ENCODE data around the gene KBTBD13.
"Not testable (repeated sequence)": the region's sequence is repeated elsewhere in the genome, so short reads cannot be mapped to it uniquely, and the experiment has no call there.

The KBTBD13 gene

DNA sequence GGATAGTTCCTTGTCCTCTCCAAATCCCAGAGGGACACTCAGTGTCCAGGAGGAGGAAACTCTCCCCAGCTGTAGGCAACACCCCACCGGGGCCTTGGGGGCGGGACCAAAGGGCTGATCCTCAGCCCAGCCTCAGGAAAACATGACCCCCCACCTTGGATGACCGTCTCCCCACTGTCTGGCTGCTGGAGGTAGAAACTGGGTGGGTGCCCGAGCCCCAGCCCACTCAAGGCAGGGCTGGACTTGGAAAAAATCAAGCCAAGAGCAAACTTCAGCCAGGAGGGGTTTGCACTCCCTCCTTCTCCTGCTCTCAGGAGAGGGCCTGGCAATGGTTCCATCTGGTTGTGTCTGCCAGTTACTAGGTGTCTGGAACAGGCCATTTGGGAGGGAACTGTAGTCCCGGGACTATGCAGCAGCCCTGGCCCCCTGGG is 5.2 kb upstream of the KBTBD13 start:
- 77% methylated on average over 5 of the region's 5 CpGs for WGBS
- no peak overlapping the region for H3K9ac ChIP-seq (ENCODE audit: low read depth, low read length)
- no peak overlapping the region for H3K4me3 ChIP-seq (ENCODE audit: low read length)
- H3K9me3 ChIP-seq (ENCODE audit: insufficient read depth, low read depth, low read length): no peaks in the 10 kb centered on the region
- H3K27me3 ChIP-seq (ENCODE audit: insufficient read depth, low read length): no peaks in the 10 kb centered on the region
- H3K36me3 ChIP-seq (ENCODE audit: insufficient read depth, low read length): no peaks in the 10 kb centered on the region
- H3K4me1 ChIP-seq (ENCODE audit: insufficient read depth, low read length): peaks cover 21% of the 10 kb centered on the region
- no peak overlapping the region for H3K27ac ChIP-seq (ENCODE audit: low read depth, low read length)

DNA sequence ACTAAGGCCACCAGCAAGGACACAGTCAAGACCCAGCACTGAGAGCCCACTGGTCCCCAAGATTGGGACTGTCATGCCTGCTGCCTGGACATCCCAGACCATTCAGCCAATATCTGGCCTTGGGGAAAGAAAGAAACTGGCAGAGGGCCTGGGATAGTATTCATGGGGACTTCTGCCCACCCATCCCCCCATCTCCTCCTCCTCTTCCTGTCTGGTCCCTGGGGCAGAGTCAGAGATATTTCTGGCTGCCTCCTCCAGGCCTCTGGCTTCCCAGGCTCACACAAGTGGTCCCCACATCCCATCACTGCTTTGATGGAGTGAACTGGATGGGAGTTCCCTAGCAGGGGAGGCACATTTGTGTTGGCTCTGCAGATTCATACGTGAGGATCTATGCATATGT is 4.5 kb upstream of the KBTBD13 start:
- 71% methylated on average over 1 of the region's 1 CpG for WGBS
- no peak overlapping the region for H3K9ac ChIP-seq (ENCODE audit: low read depth, low read length)
- H3K36me3 ChIP-seq (ENCODE audit: insufficient read depth, low read length): no peaks in the 10 kb centered on the region
- H3K27ac ChIP-seq (ENCODE audit: low read depth, low read length): no peak overlapping the region
- no peaks in the 10 kb centered on the region for H3K9me3 ChIP-seq (ENCODE audit: insufficient read depth, low read depth, low read length)
- H3K4me3 ChIP-seq (ENCODE audit: low read length): no peak overlapping the region
- H3K4me1 ChIP-seq (ENCODE audit: insufficient read depth, low read length): peaks cover 16% of the 10 kb centered on the region
- H3K27me3 ChIP-seq (ENCODE audit: insufficient read depth, low read length): no peaks in the 10 kb centered on the region

DNA sequence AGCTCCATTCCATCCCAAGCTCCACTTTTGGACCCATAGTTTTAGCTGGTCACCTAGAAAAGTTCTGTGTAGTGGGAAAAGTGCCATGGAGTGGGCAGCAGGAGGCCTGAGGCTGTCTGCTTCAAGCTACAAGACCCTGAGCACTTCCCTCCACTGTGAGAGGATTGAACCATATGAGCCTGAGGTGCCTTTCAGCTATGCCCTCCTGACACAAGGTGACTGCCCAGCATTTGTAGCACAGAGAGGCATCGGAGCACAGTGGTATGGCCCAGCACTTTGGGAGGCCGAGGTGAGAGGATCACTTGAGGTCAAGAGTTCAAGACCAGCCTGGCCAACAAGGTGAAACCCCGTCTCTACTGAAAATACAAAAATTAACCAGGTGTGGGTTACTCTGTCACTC is 3.9 kb upstream of the KBTBD13 start:
- Histone ChIP-seq H3K36me3 (ENCODE audit: insufficient read depth, low read length) (no peaks in the 10 kb centered on the region), H3K9ac (ENCODE audit: low read depth, low read length) (no peak overlapping the region), H3K27ac (ENCODE audit: low read depth, low read length) (no peak overlapping the region), H3K4me3 (ENCODE audit: low read length) (no peak overlapping the region), H3K27me3 (ENCODE audit: insufficient read depth, low read length) (no peaks in the 10 kb centered on the region; the same call in 1 of the 2 replicates), H3K4me1 (ENCODE audit: insufficient read depth, low read length) (peaks cover 12% of the 10 kb centered on the region), H3K9me3 (ENCODE audit: insufficient read depth, low read depth, low read length) (no peaks in the 10 kb centered on the region)
- 92% methylated on average over 3 of the region's 3 CpGs for WGBS

DNA sequence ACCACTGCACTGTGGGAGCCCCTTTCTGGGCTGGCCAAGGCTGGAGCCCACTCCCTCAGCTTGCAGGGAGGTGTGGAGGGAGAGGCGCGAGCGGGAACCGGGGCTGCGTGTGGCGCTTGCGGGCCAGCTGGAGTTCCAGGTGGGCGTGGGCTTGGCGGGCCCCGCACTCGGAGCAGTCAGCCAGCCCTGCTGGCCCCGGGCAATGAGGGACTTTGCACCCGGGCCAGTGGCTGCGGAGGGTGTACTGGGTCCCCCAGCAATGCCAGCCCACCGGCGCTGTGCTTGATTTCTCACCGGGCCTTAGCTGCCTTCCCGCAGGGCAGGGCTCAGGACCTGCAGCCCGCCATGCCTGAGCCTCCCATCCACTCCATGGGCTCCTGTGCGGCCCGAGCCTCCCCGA is 1.6 kb upstream of the KBTBD13 start:
- not testable (repeated sequence) for H3K9ac ChIP-seq (ENCODE audit: low read depth, low read length); H3K27ac ChIP-seq (ENCODE audit: low read depth, low read length); H3K27me3 ChIP-seq (ENCODE audit: insufficient read depth, low read length); H3K9me3 ChIP-seq (ENCODE audit: insufficient read depth, low read depth, low read length); H3K36me3 ChIP-seq (ENCODE audit: insufficient read depth, low read length); H3K4me3 ChIP-seq (ENCODE audit: low read length); H3K4me1 ChIP-seq (ENCODE audit: insufficient read depth, low read length)
- WGBS: 95% methylated on average over 22 of the region's 22 CpGs

DNA sequence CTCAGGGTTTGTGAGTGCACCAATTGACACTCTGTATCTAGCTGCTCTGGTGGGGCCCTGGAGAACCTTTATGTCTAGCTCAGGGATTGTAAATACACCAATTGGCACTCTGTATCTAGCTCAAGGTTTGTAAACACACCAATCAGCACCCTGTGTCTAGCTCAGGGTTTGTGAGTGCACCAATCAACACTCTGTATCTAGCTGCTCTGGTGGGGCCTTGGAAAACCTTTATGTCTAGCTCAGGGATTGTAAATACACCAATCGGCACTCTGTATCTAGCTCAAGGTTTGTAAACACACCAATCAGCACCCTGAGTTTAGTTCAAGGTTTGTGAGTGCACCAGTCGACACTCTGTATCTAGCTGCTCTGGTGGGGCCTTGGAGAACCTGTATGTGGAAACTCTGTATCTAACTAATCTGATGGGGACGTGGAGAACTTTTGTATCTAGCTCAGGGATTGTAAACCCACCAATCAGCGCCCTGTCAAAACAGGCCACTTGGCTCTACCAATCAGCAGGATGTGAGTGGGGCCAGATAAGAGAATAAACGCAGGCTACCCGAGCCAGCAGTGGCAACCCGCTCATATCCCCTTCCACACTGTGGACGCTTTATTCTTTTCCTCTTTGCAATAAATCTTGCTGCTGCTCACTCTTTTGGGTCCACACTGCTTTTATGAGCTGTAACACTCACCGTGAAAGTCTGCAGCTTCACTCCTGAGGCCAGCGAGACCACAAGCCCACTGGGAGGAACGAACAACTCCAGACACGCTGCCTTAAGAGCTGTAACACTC is 745 bp upstream of the KBTBD13 start:
- 94% methylated on average over 12 of the region's 12 CpGs for WGBS
- H3K27me3 ChIP-seq (ENCODE audit: insufficient read depth, low read length); H3K9ac ChIP-seq (ENCODE audit: low read depth, low read length); H3K4me3 ChIP-seq (ENCODE audit: low read length); H3K27ac ChIP-seq (ENCODE audit: low read depth, low read length); H3K36me3 ChIP-seq (ENCODE audit: insufficient read depth, low read length); H3K9me3 ChIP-seq (ENCODE audit: insufficient read depth, low read depth, low read length); H3K4me1 ChIP-seq (ENCODE audit: insufficient read depth, low read length): not testable (repeated sequence)

DNA sequence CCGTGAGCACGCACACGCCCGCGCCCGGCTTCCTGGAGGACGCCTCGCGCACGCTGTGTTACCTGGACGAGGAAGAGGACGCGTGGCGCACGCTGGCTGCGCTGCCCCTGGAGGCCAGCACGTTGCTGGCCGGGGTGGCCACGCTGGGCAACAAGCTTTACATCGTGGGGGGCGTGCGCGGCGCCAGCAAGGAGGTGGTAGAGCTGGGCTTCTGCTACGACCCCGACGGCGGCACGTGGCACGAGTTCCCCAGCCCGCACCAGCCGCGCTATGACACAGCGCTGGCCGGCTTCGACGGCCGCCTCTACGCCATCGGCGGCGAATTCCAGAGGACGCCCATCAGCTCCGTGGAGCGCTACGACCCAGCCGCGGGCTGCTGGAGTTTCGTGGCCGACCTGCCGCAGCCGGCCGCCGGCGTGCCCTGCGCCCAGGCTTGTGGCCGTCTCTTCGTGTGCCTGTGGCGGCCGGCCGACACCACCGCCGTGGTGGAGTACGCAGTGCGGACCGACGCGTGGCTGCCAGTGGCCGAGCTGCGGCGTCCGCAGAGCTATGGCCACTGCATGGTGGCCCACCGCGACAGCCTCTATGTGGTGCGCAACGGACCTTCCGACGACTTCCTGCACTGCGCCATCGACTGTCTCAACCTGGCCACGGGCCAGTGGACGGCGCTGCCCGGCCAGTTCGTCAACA is 890 bp downstream of the KBTBD13 start:
- no peaks in the 10 kb centered on the region for H3K36me3 ChIP-seq (ENCODE audit: insufficient read depth, low read length)
- H3K9ac ChIP-seq (ENCODE audit: low read depth, low read length): no peak overlapping the region
- H3K4me3 ChIP-seq (ENCODE audit: low read length): no peak overlapping the region
- no peaks in the 10 kb centered on the region for H3K9me3 ChIP-seq (ENCODE audit: insufficient read depth, low read depth, low read length)
- 92% methylated on average over 85 of the region's 85 CpGs for WGBS
- H3K27me3 ChIP-seq (ENCODE audit: insufficient read depth, low read length): peaks cover 7% of the 10 kb centered on the region
- peaks cover 11% of the 10 kb centered on the region for H3K4me1 ChIP-seq (ENCODE audit: insufficient read depth, low read length)
- no peak overlapping the region for H3K27ac ChIP-seq (ENCODE audit: low read depth, low read length)

DNA sequence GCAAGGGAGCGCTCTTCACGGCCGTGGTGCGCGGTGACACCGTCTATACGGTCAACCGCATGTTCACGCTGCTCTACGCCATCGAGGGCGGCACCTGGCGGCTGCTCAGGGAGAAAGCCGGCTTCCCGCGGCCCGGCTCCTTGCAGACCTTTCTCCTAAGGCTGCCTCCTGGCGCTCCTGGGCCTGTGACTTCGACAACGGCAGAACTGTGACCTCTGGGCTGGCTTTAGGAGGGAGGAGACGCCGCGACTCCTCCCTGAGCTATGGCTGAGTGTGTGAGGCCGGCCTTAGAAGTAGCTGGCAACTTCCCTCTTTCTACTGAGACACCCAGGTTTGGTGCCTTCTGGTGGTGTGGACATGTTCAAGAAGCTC is 1.4 kb downstream of the KBTBD13 start:
- WGBS: 58% methylated on average over 24 of the region's 24 CpGs
- Histone ChIP-seq H3K36me3 (ENCODE audit: insufficient read depth, low read length) (no peaks in the 10 kb centered on the region), H3K4me3 (ENCODE audit: low read length) (no peak overlapping the region), H3K4me1 (ENCODE audit: insufficient read depth, low read length) (peaks cover 16% of the 10 kb centered on the region), H3K27me3 (ENCODE audit: insufficient read depth, low read length) (peaks cover 7% of the 10 kb centered on the region), H3K9ac (ENCODE audit: low read depth, low read length) (no peak overlapping the region), H3K27ac (ENCODE audit: low read depth, low read length) (no peak overlapping the region), H3K9me3 (ENCODE audit: insufficient read depth, low read depth, low read length) (no peaks in the 10 kb centered on the region)

DNA sequence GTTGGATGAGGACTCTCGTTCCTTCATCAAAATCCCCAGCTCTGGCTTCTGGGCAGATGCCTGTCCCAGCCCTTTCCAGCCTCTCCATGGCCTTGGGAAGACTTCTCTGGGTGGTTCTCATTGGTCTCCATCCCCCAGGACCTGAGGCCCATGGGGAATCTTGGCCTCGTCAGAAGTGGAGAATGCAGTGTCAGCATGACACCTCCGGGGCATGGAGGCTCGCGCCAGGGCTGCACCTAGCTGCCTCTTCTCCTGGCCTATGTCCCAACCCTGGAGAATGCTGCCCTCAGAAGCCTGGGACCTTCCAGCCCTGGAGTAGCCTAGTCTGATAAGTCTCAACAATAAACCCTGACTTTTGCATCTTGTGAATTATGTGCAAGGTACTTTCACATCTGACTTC is 3.0 kb downstream of the KBTBD13 start:
- WGBS: 92% methylated on average over 5 of the region's 5 CpGs
- no peak overlapping the region for H3K27ac ChIP-seq (ENCODE audit: low read depth, low read length)
- peaks cover 8% of the 10 kb centered on the region for H3K27me3 ChIP-seq (ENCODE audit: insufficient read depth, low read length)
- H3K4me3 ChIP-seq (ENCODE audit: low read length): no peak overlapping the region
- H3K4me1 ChIP-seq (ENCODE audit: insufficient read depth, low read length): peaks cover 32% of the 10 kb centered on the region
- no peaks in the 10 kb centered on the region for H3K9me3 ChIP-seq (ENCODE audit: insufficient read depth, low read depth, low read length)
- H3K9ac ChIP-seq (ENCODE audit: low read depth, low read length): no peak overlapping the region
- H3K36me3 ChIP-seq (ENCODE audit: insufficient read depth, low read length): no peaks in the 10 kb centered on the region

DNA sequence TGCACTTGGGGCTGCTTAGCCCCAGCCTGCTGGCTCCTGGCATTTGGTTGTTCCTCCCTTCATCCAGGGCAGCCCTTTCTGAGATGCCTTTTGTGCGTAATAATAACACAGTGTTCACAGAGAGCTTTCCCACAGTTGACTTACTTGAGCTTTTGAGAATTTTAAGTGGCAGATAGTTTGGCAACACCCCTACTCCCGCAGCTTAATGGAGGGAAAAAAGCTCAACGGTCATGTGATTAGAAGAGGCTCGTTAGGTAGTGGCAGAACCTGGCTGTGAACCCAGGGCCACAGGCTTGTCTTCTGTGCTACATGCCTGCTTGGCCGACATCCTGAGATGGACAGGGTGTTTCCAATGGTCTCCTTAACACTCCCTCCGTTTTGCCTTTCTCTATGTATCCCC is 4.7 kb downstream of the KBTBD13 start:
- no peak overlapping the region for H3K4me3 ChIP-seq (ENCODE audit: low read length)
- peaks cover 11% of the 10 kb centered on the region for H3K27me3 ChIP-seq (ENCODE audit: insufficient read depth, low read length)
- no peaks in the 10 kb centered on the region for H3K36me3 ChIP-seq (ENCODE audit: insufficient read depth, low read length)
- no peaks in the 10 kb centered on the region for H3K9me3 ChIP-seq (ENCODE audit: insufficient read depth, low read depth, low read length)
- WGBS: 84% methylated on average over 6 of the region's 6 CpGs
- H3K4me1 ChIP-seq (ENCODE audit: insufficient read depth, low read length): peaks cover 35% of the 10 kb centered on the region
- no peak overlapping the region for H3K9ac ChIP-seq (ENCODE audit: low read depth, low read length)
- H3K27ac ChIP-seq (ENCODE audit: low read depth, low read length): no peak overlapping the region

DNA sequence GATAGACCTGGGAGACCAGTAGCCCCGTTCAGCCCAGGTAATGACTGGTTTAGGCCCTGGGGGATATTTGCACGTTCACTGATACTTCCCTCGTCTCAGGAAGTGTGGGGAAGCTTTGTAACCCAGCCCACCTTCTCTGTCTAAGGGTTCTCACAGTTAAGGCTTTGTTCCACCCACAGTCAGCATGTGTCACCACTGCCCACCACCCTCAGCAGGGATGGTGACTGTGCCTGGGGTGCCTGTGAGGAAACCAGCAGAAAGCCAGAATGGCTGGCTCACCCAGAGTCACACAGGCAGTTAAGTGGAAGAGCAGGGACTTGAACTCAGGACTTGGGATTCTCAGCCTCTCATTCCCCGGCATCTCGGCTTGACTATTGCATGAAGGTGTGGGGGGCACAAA is 5.2 kb downstream of the KBTBD13 start:
- no peak overlapping the region for H3K27ac ChIP-seq (ENCODE audit: low read depth, low read length)
- 82% methylated on average over 5 of the region's 5 CpGs for WGBS
- H3K4me1 ChIP-seq (ENCODE audit: insufficient read depth, low read length): peaks cover 39% of the 10 kb centered on the region
- no peak overlapping the region for H3K9ac ChIP-seq (ENCODE audit: low read depth, low read length)
- H3K4me3 ChIP-seq (ENCODE audit: low read length): no peak overlapping the region
- H3K9me3 ChIP-seq (ENCODE audit: insufficient read depth, low read depth, low read length): no peaks in the 10 kb centered on the region
- no peaks in the 10 kb centered on the region for H3K36me3 ChIP-seq (ENCODE audit: insufficient read depth, low read length)
- H3K27me3 ChIP-seq (ENCODE audit: insufficient read depth, low read length): peaks cover 11% of the 10 kb centered on the region

DNA sequence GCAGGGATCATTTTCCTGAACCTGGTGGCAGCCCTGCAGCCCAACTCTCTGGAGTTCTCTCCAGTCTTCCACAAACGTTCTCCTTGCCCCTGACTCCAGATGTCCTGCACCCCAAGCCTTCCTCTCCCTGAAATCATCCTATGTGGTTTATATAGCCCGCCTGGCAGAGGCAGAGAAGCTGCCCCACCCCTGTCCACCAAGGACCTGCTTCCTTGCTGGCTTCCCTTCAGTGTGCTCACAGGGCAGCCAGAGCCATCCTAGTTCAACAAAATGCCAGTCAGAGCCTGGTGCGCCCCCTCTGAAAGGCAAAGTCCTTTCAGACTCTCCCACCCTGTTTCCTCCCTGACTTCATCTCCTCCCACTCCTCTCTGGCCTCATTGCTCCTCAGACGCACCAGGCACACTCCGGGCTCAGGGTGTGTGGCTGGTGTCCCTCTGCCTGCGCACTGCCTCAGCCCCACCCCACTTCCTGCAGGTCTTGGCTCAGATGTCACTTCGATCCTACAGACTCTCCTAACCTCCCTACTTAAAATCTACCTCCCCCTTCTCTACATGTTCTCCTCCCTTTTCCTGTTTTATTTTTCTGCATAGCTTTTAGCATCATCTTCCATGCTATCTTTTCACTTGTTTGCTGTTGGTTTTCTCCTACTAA is 5.9 kb downstream of the KBTBD13 start:
- peaks cover 42% of the 10 kb centered on the region for H3K4me1 ChIP-seq (ENCODE audit: insufficient read depth, low read length)
- H3K9me3 ChIP-seq (ENCODE audit: insufficient read depth, low read depth, low read length): no peaks in the 10 kb centered on the region
- no peaks in the 10 kb centered on the region for H3K36me3 ChIP-seq (ENCODE audit: insufficient read depth, low read length)
- H3K27ac ChIP-seq (ENCODE audit: low read depth, low read length): no peak overlapping the region
- WGBS: 24% methylated on average over 7 of the region's 7 CpGs
- 0 out of 2 replicates have a peak overlapping the region, but pooled peaks have one; percentile 7 for H3K4me3 ChIP-seq (ENCODE audit: low read length)
- H3K9ac ChIP-seq (ENCODE audit: low read depth, low read length): 0 out of 2 replicates have a peak overlapping the region, but pooled peaks have one; percentile 9
- peaks cover 11% of the 10 kb centered on the region for H3K27me3 ChIP-seq (ENCODE audit: insufficient read depth, low read length)

All from HUES64 (cell line).